GM19023 (cell line): ENCODE measurements around the gene DCLRE1C.
"Not testable (repeated sequence)": the region's sequence is repeated elsewhere in the genome, so short reads cannot be mapped to it uniquely, and the experiment has no call there.

ENCODE experiments used
- ATAC-seq: cut with Tn5 transposase; IDR thresholded peaks from one replicate; pipeline ENCODE4 v1.9.1; 2021; ENCODE audit warnings: mild to moderate bottlenecking, moderate library complexity; ENCODE audit not compliant: unreplicated experiment

DCLRE1C gene

DNA sequence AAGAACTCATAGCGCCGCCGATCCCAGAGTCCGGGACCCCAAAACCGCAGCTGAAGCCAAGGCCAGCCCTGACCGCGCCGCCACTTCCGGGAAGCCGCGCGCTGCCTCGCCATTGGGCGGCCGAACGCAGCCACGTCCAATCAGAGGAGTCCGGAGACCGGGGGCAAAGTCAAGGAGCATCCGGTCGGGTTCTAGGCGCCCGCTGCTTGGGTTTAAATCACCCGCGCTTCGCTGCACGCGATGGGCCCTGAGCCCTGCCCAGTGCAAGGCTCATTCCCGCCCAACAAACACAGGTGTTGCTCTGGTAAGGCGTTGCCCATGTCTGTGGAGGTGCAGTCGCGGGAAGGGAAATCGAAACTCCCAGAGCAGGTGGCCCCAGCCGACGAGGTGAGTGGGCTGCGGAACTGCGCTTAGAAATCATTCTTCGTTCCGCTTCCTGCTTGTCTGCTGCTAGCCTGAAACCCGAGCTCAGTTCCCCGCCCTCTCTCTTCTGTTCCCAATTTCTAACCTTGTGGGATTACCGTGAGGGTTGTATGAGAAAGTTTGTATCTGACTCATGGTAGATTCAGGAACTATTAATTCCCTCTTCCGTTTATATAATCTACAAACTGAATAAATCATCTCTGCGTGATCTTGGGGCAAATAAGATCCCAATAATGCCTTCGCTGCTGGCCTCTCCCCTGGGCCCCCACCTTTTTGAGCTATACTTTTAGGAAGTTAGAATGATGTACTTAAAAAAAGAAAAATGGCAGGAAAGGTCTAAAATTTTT, at the start of gene DCLRE1C:
DCLRE1C (minus strand) TSS at position 96 of the 770 bp plus-strand sequence; CDS start at position 10, 86 bp downstream.
- ATAC-seq = peak; percentile 78

DNA sequence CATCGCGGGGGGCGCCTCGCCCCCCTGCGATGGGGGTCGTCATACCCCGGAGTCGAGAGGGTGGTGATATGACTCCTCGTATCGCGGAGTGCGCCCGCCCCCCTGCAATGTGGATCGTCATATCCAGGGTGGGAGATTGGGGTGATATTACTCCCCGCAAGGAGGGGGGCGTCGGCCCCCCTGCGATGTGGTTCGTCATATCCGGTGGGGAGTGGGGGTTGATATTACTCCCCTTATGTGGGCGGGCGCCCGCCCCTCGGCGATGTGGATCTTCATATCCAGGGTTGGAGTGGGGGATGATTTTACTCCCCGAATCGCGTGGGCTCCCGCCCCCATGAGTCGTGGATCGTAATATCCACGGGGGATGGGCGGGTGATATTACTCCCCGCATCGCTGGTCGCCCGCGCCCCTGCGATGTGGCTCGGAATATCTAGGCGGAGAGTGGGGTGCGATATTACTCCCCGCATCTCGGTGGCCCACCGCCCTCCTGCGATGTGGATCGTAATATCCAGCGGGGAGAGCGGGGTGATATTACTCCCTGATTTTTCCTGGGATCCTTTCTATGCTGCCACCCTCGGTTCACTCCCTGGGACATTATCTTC, 42.2 kb upstream of the DCLRE1C start:
- ATAC-seq = no peak

DNA sequence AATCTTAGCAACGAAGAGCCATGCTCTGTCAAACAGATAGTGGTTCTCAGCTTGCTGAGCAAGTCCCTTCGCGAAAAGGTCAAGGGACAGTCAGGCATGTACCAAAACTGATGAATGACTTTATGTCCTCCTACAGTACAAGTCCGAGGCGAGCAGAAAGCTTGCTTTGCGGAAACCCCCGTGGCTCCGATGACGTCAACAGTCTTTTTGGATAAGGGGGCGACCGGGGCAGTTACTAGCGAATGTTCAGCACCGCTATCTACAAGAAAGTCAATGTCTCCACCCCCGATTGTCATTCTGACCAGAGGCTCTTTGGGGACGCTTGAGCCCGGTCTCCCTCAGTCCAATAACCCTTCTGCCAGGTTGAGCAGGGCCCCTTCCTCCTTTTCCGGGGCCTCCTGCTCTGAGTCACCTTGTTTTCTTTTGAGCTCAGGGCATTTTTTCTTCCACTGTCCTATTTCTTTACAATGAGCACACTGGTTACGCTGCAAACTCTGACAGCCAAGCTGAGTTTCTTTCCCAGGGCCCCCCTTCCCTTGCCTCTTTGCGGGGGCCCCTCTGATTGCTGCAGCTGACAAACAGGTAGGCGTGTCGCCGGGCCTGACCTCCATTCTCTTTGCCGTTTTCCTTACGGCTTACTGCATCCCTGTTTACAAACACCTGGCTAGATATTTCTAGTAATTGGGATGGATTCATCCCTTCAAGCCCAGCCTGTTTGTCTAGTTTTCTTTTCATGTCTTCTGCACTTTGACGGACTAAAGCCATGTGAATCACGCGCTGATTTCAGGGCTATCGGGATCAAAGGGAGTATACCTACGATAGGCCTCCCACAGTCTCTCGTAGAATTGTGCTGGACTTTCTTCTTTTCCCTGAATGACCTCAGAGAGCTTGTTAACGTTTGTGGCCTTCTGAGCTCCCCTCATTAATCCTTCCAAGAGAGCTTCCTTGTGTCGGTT, 39.9 kb upstream of the DCLRE1C start:
- ATAC-seq = not testable (repeated sequence)

DNA sequence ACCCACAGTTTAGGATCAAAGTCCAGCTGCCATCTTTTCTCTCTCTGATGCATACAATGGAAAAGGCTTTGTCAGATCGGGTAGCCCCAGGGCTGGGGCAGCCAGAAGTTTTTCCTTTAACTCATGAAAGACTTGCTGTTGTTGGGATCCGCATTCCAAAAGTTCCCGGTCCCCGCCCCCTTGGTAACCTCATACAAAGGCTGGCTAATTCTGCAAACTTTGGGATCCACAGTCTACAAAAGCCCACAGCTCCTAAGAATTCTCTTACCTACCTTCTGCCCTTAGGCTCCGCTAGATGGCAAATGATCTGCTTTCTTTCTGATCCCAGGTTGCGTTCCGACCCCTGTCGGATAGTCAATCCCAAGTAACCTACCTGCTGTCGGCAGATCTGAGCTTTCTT, 38.4 kb upstream of the DCLRE1C start:
- not testable (repeated sequence) for ATAC-seq

DNA sequence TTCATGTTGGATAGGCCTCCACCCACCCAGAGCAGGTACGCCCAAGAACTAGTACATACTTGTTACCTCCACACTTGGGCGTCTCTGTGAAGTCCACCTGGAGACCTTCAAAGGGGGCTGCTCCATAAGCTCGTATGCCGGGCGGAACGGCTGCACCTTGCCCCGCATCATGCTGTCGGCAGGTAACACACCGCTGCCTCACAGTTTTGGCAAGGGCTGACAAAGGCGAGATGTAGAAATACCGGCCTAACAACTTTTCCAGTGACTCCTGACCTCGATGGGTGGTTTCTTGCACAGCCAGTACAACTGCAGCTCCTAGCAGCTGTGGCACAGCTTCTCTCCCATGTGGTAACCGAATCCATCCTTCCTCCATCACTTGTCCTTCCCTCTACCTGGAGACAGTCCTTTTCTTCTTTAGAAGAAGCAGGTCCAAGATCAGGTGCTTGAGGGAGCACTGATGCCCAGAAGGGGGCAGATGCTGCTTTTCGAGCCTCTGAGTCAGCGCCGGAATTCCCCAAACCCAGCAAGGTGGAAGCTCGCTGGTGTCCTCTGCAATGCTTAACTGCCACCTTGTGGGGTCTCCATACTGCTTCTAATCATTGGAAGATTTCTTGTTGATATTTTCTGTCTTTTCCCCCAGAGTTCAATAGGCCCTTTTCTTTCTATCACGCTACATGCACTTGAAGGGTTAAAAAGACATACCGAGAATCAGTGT, 37.3 kb upstream of the DCLRE1C start:
- ATAC-seq = not testable (repeated sequence)

DNA sequence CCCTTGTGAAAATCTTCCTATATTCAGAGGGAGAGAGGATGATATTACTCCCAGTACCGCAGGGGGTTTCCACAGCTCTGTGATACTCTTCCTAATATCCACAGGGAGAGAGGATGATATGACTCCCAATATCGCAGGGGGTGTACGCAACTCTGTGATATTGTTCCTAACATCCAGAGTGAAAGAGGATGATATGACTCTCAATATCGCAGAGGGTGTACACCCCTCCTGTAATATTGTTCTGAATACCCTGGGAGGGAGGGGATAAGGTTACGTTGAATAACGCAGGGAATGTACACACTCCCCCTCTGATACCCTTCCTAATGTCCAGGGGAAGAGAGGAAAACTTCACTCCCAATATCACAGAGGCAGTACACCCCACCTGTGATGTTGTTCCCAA, 35.7 kb upstream of the DCLRE1C start:
- ATAC-seq = not testable (repeated sequence)

DNA sequence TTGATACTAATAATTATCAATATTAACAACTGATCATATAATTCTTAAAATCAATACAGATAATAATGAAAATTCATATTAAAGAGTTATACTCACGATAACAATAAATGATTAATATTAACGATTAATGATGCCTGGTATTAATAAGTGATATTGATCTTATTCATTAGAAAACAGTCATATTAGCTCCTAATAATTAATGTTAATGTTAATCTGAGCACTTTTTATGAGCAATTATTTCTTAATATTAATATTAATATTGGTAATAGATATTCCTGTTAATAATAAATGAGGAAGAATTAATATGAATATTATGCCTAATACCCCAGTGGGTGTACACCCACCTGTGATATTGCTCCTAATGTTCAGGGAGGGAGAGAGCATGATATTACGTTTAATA, 28.8 kb upstream of the DCLRE1C start:
- ATAC-seq = no peak

DNA sequence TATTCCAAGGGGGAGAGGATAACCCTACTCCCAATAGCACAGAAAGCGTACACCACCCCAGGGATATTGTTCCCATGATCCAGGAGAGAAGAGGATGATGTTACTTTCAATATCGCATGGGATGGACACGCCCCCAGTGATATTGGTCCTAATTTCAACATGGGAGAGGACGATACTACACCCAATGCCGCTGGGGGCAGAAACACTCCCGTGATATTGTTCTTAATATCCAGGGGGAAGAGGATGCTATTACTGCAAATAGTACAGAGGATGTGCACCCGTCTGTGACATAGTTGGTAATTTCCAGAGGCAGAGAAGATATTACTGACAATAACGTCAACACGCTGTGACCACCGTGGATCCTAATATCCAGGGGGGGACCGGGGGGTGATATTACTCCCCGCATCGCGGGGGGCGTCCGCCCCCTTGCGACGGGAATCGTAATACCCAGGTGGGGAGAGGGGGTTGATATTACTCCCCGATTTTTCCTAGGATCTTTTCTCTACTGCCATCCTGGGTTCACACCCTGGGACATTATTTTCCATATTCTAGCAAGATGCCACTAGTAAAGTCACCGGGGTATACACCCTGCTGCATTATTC, 21.9 kb upstream of the DCLRE1C start:
- no peak for ATAC-seq

DNA sequence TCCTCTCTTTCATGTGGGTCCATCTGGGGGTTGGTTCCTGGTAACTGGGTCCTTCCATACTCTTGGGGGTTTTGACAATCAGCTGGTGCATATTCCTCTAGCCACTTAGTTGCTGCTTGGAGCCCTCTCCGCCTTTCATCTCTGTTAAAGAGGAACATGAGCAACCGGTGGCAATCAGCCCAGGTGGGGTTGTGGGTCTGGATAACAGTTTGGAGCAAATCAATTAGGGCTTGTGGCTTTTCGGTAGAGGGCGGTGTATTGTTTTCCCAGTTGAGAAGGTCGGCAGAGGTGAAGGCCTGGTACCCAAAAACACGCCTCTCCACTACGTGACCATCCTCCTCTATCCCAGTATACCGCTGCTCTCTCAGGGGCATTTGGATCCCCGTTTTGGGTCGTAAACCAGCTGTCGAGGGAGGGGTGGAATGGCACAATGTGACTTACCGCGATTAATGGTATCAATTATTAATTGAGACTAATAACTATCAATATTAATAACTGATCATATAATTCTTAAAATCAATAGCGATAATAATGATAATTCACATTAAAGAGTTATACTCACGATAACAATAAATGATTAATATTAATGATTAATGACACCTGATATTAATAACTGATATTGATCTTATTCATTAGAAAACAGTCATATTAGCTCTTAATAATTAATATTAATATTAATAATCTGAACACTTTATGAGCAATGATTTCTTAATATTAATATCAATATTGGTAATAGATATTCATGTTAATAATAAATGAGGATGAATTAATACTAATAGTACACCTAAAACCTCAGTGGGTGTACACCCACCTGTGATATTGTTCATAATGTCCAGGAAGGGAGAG, 20.5 kb upstream of the DCLRE1C start:
- ATAC-seq = not testable (repeated sequence)

DNA sequence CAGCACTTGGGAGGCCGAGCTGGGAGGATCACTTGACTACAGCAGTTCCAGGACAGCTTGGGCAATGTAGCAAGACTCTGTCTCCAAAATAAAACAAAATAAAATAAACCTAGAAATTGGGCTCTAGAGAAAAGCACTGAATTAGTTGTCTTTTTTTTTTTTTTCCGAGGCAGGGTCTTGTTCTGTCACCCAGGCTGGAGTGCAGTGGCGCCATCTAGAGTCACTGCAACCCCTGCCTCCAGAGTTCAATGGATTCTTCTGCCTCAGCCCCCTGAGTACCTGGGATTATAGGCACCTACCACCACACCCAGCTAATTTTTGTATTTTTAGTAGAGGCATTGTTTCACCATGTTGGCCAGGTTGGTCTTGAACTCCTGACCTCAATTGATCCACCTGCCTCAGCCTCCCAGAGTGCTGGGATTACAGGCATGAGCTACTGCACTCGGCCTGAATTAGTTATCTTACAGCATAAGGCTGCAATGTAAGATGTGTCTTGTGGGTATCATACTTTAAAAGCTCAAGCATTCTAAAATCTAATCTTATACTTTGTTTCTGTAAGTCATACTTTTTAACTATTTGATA, 18.1 kb upstream of the DCLRE1C start:
- no peak for ATAC-seq

DNA sequence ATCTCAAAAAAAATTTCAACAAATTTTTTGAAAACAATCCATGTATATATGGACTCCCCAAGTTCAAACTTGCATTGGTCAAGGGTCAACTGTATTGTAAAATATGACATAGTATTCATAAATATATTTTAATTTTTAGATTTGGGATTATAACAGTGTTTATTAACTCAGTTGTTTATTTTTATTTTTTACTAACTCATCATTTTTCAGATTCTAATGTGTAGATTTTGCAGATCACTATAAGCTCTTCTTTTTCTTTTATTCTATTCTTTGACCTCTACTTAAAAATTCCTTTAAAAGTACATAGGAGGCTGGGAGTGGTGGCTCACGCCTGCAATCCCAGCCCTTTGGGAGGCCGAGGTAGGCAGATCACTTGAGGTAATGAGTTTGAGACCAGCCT, 14.0 kb upstream of the DCLRE1C start:
- ATAC-seq = no peak

DNA sequence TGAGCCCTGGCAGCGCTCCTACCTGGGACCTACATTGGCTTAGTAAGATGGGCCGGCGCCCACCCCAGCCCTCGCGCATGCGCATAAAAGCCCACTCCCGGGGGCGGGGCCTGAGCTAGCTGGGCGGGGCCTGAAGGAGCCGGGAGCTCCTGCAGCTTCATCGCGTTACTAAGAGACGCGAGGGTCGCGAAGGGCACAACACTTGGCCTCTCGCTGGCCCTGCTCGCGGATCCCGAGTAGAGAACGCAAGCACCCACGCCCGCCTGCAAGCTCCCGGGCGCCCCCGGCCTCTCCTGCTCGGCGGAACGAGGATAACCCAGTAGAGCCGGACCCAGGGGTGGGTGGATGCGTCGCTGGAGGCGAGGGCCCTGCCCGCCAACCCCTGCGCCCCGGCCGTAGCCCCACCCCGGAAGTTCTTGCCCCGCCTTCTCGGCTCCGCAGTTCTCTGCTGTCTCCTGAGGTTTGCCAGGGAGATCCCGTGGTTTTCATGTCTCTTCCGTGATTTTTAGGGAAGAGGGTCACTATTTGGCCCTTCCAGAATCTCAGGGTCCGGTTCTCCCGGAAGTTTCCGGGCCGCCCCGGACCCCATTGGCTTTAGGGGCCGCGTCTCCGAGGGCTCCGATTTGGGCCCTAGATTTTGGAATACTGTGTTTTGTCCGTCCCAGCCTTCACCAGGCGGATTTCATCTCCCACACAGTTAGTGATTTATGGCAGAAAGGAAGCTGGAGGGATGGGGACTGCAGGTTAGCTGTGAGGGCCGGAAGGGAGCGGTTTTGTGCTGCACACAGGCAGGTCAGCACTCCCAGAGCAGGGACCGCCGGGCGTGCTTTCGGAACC, 5.5 kb upstream of the DCLRE1C start, which contains the start of gene MEIG1:
MEIG1 (plus strand) TSS at position 168 of the 837 bp plus-strand sequence. CDS start 7,081 bp downstream, outside the sequence.
- peak; percentile 84 for ATAC-seq

DNA sequence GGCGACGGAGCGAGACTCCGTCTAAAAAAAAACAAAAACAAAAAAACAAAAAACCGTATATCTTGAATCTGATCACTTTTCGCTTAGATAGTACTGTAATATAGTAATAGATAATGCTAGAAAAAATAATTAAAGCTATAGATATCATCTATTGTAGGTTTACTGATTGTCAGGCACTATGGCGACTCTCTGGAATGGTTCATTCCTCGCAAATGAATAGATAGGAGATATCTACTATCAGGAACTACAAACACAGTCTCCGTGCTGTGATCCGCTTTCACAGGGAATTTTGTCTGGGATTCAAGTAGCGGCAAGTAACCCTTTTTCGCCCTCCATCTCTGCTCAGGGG, 5.0 kb upstream of the DCLRE1C start:
- no peak for ATAC-seq

DNA sequence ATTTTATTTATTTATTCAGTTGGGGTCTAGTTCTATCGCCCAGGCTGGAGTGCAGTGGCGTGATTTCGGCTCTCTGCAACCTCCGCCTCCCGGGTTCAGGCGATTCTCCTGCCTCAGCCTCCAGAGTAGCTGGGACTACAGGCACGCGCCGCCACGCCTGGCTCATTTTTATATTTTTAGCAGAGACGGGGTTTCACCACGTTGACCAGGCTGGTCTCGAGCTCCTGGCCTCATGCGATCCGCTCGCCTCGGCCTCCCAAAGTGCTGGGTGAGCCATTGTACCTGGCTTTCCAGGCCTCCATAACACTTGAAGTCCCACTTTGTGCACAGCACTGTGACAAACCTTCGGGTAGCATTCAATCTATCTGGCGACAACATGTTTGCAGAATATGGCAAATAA, 1.0 kb upstream of the DCLRE1C start:
- no peak for ATAC-seq

DNA sequence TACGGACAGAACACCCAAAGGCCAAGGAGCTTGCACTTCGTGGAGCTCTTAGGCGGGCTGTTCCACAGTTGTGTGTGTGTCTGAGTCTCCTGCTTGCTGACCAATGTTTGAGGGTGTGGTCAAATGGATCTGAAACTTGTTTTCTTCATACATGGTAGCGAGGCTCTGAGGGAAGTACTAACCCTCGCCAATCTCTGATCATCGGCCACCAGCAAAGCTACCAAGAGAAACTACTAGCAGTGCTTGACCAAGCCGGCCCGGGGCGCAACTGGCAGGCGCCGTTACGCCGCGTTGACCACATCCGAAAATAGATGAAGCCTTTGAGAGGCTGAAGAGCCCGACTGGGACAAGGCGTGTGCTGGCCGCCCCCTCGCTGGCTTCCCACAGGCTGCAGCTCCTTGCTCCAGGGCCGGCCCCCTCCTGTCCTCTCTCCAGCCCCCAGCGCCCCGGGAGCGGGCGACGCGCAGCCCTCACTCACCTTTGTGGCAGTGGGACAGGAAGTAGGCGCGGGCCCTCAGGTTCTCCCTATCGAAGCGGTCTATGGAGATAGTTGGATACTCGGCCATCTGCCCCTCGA, 384 bp downstream of the DCLRE1C start:
- ATAC-seq = peak; percentile 39

DNA sequence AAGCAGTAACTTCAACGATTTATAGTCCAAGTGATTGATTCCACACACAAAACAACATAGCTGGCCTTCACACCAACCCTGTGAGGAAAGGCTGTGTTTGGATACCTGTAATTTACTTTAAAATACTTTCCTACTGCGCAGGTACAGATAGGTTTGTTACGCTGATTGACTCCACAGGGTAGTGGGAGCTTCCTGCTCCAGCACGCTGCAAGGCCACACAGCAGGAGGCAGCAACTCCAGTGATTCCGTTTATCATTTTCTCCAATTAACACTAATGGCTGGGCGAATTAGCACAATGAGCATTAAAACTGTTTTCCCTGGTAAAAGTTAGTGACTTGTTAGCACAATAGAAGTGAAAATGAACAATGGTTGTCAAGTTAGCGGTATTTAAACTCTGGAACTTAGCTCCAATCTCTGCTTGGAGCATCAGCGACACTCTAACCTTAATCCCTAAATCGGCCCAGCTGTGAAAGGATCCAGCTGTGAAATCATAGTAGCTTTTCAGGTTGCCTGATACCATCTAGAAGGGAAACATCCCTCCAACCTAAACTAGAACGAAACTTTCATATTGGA, 959 bp downstream of the DCLRE1C start:
- ATAC-seq = no peak

DNA sequence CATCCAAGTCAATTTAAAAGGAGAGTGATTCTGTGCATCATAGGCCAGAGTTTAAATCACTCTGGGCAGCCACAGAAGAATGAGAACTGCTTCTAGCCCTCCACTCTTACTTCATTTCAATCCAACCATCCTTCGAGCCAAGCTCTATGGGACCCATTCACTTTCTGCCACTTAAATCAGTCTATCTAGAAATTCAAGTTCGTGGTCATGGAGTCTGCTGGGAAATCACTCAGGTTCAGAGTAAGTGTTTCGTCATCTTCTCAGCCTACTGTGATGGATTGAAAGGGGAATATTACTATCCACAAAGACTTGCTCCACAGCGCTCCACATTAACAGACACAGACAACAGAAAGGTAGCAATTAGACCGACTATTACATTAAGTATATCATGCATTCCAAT, 4.6 kb downstream of the DCLRE1C start:
- no peak for ATAC-seq
